Epithelial cell of esophagus (primary cell): ENCODE results near the gene KIF21A.
A peak's percentile ranks its signal among the peaks of the same experiment; 100 is the strongest.

ENCODE experiments used
- DNase-seq: peaks from one replicate; pipeline ENCODE4 v3.0.0; 2010; ENCODE audit warnings: low read depth
- H3K4me3 ChIP-seq: 2 replicates; pipeline ENCODE4 v1.5.1; 2011; ENCODE audit warnings: mild to moderate bottlenecking, low read length, control low read depth
- TF ChIP-seq, protein P1 (sequence below): IDR thresholded peaks from 2 replicates; pipeline ENCODE4 v1.5.1; 2011; ENCODE audit warnings: low read depth, mild to moderate bottlenecking, low read length, control low read depth, inconsistent platforms; ENCODE audit not compliant: insufficient read depth; ENCODE audit errors: missing control alignments

The KIF21A gene

DNA sequence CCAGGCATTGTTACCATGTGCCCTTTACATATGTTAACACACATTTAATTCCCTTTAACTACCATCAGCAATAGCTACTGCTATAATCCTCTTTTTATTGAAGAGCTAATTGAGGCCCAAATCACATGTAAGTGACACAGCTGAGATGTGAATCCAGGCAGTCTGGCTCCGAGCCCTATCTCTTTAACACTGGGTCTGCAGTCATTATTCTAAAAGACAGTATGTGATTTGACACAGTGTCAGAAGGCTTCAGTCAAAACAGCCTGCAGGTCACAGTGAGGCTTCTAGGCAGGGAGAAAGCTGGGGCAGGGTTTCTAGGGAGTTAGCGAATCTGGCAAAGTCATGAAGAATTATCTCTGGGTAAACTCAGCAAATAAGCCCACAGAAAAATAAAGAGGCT lies 148.2 kb downstream of the KIF21A start:
- no peak overlapping the region for H3K4me3 ChIP-seq
- no peak for DNase-seq
- TF ChIP-seq, protein P1, sequence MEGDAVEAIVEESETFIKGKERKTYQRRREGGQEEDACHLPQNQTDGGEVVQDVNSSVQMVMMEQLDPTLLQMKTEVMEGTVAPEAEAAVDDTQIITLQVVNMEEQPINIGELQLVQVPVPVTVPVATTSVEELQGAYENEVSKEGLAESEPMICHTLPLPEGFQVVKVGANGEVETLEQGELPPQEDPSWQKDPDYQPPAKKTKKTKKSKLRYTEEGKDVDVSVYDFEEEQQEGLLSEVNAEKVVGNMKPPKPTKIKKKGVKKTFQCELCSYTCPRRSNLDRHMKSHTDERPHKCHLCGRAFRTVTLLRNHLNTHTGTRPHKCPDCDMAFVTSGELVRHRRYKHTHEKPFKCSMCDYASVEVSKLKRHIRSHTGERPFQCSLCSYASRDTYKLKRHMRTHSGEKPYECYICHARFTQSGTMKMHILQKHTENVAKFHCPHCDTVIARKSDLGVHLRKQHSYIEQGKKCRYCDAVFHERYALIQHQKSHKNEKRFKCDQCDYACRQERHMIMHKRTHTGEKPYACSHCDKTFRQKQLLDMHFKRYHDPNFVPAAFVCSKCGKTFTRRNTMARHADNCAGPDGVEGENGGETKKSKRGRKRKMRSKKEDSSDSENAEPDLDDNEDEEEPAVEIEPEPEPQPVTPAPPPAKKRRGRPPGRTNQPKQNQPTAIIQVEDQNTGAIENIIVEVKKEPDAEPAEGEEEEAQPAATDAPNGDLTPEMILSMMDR = no peak

DNA sequence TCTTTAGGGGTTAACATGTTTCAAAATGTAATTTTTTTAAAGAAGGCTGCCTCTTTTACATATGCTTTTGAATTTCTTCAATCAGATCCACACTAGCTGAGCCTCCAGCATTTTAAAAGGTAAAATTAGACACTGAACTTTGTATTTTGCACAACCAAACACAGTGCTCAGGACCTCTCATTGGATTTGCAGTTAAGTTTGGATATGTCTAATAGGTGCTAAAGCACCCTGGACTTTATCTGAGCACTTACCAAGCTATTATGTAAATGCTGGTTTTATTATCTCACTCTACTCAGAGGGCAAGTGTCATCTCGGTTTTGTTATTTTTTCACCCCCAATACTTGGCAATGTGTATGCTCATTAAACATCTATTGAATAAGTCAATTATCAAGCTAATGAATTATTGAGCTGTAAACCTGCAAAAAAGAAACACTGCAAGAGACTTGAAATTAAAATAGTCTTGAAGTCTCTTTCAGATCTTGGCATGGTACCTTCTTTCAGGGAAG lies 150.7 kb downstream of the KIF21A start:
- TF ChIP-seq, protein P1 = no peak
- DNase-seq = no peak

DNA sequence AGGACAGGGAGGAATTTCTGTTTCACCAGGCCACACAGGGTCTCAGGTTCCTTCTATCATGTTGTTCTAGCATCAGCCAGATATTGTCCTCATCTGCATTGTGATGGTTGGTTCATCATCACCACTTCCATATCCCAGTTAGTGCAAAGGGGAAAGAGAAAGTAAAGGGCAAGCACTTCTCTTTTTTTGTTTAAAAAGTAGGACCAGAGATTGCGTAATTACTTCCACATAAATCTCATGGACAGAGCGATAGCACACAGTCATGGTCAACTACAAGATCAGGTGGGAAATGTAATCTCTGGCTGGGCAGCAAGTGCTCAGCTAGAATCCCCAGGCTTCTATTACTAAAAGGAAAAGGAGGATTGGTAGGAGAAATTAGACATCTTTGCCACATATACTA lies 155.1 kb downstream of the KIF21A start:
- no peak overlapping the region for H3K4me3 ChIP-seq
- TF ChIP-seq, protein P1 = no peak
- no peak for DNase-seq

More for the DNA sequence above, 150.7 kb downstream of the KIF21A start:
- no peak overlapping the region for H3K4me3 ChIP-seq

DNA sequence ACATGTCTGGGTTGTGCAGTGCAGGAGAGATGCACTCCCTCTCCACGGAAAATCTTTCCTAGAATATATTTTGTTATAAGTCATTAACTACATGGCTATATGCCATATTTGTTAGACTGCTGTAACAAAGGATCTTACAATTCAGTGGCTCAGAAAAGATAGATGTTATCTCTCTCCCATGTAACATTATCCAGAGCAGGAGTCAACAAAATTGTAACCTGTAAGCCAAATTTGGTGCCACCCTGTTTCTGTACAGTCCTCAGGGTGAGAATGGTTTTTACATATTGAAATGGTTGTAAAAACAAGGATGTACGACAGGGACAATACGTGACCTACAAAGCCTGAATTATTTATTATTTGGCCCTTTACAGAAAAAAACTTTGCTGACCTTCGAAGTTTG lies 155.5 kb downstream of the KIF21A start:
- TF ChIP-seq, protein P1 = no peak
- no peak overlapping the region for H3K4me3 ChIP-seq
- no peak for DNase-seq

DNA sequence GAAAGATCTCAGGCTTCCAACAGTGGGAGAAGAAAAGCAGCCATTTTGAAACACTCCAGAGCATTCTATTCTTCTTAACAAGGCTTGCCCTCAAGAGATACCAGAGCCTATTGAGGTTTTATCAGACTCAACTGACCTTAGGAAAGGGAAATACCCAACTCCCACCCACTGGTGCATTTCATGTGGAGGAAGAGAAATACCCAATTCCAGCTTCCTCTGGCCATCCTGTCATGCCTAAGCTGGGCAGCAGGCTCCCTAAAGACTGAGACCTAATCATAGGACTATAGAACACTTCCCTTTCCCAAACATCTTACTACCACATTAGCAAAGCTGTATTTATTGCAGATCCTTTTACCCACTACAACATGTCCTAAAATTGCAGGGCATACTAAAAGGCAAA lies 164.5 kb downstream of the KIF21A start:
- TF ChIP-seq, protein P1 = no peak
- no peak for DNase-seq
- H3K4me3 ChIP-seq = no peak overlapping the region

DNA sequence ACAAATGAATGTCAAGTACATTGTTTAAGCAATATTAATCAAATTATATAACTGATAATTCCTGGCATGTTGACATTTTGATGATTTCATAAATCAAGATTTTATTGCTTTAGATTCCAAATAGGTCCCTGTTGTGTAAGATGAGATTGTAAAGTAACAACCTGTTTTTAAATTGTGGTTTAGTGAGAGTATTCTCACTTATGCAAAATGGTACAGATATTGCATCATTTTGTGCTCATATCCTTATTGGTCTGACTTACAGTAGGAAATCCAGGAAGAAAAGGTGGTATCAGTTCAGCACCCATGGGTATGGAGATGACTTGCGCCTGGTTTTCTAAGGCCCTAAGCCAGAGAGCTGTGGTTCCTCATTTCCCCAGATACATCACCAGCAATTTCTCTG lies 165.5 kb downstream of the KIF21A start:
- TF ChIP-seq, protein P1 = no peak
- no peak overlapping the region for H3K4me3 ChIP-seq
- peak; percentile 31 for DNase-seq

DNA sequence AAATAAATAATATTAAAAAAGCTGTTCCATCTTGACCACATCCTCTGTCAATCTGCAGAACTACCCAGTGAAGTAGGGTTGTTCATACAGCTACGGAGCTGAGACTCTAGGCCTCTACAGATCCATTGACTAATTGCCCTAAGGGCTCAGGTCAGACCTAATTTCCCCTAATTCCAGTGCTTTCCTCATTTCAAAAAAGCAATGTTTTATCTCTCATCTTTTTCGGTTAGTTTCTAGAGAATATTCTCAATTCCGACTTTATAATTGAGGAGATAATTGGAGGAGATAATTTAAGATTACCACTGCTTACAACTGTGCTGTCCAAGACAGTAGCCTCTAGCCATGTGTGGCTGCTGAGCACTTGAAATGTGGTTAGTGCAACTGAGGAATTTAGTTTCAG lies 167.1 kb downstream of the KIF21A start:
- peak; percentile 7 for DNase-seq
- no peak overlapping the region for H3K4me3 ChIP-seq
- TF ChIP-seq, protein P1 = no peak
